HEK293 (cell line): ENCODE measurements around the gene ARHGAP21.

Source experiments
- CTCF ChIA-PET: fragments of 350-600 bp; formaldehyde crosslinking; extraction: SDS; loops from one replicate; lab custom pipeline; 2021; ENCODE audit warnings: antibody characterized with exemption; lab: Yijun Ruan, JAX
- POLR2A ChIA-PET: fragments of 300-600 bp; formaldehyde crosslinking; extraction: SDS; loops from one replicate; lab custom pipeline; 2020; ENCODE audit warnings: antibody characterized with exemption, inconsistent platforms; lab: Yijun Ruan, JAX
- H3K27ac ChIP-seq: fragments of 200-500 bp; sonication (Bioruptor generic); 2 replicates; pipeline ENCODE4 v1.5.1; 2014; ENCODE audit warnings: low read depth, low read length, control low read depth, inconsistent platforms; ENCODE audit errors: extremely low read depth
- H3K36me3 ChIP-seq, 2 experiments: fragments of 200-500 bp in 1 of 2; sonication (Bioruptor generic) in 1 of 2; 1 replicate in 1 of 2; 2 replicates in 1 of 2; pipeline ENCODE4 v1.5.1; 2014 to 2017; ENCODE audit warnings: inconsistent platforms in 2 of 2, low read length in 2 of 2; ENCODE audit not compliant: control insufficient read depth in 2 of 2, insufficient read depth in 1 of 2
- H3K4me1 ChIP-seq: fragments of 200-500 bp; sonication (Bioruptor generic); 2 replicates; pipeline ENCODE4 v1.5.1; 2014; ENCODE audit warnings: mild to moderate bottlenecking, low read length, inconsistent platforms; ENCODE audit not compliant: control insufficient read depth, insufficient read depth
- H3K4me3 ChIP-seq: 2 replicates; pipeline ENCODE4 v1.5.1; 2011; ENCODE audit warnings: low read depth, mild to moderate bottlenecking, control low read depth, low read length, moderate library complexity
- H3K9me3 ChIP-seq: fragments of 200-500 bp; sonication (Bioruptor generic); 2 replicates; pipeline ENCODE4 v1.5.1; 2014; ENCODE audit warnings: low read depth, low read length, inconsistent platforms; ENCODE audit not compliant: control insufficient read depth, insufficient read depth
- GLI4 ChIP-seq: fragments of 450-650 bp; formaldehyde crosslinking; IDR thresholded peaks from 2 replicates; pipeline ENCODE4 v1.5.1; 2016; ENCODE audit warnings: missing biosample characterization, missing genetic modification characterization
- KLF16 ChIP-seq: fragments of 450-650 bp; formaldehyde crosslinking; IDR thresholded peaks from 2 replicates; pipeline ENCODE4 v1.5.1; 2017; ENCODE audit warnings: missing biosample characterization, missing genetic modification characterization
- KLF9 ChIP-seq: fragments of 450-650 bp; formaldehyde crosslinking; IDR thresholded peaks from 2 replicates; pipeline ENCODE4 v1.5.1; 2016; ENCODE audit warnings: missing biosample characterization, missing genetic modification characterization, low read depth
- SCRT2 ChIP-seq: fragments of 450-650 bp; formaldehyde crosslinking; IDR thresholded peaks from 2 replicates; pipeline ENCODE4 v1.5.1; 2016; ENCODE audit warnings: missing biosample characterization, missing genetic modification characterization
- SP2 ChIP-seq: fragments of 450-650 bp; formaldehyde crosslinking; IDR thresholded peaks from 2 replicates; pipeline ENCODE4 v1.5.1; 2016; ENCODE audit warnings: missing biosample characterization, missing genetic modification characterization
- ZFP37 ChIP-seq: fragments of 450-650 bp; formaldehyde crosslinking; IDR thresholded peaks from 2 replicates; pipeline ENCODE4 v1.5.1; 2016; ENCODE audit warnings: missing biosample characterization, missing genetic modification characterization
- ZFP41 ChIP-seq: fragments of 450-650 bp; formaldehyde crosslinking; IDR thresholded peaks from 2 replicates; pipeline ENCODE4 v1.5.1; 2016; ENCODE audit warnings: missing biosample characterization, missing genetic modification characterization, borderline replicate concordance
- ZNF121 ChIP-seq: fragments of 450-650 bp; formaldehyde crosslinking; IDR thresholded peaks from 2 replicates; pipeline ENCODE4 v1.5.1; 2016; ENCODE audit warnings: missing biosample characterization, missing genetic modification characterization
- ZNF140 ChIP-seq: fragments of 450-650 bp; formaldehyde crosslinking; IDR thresholded peaks from 2 replicates; pipeline ENCODE4 v1.5.1; 2016; ENCODE audit warnings: missing biosample characterization, missing genetic modification characterization
- ZNF157 ChIP-seq: fragments of 450-650 bp; formaldehyde crosslinking; IDR thresholded peaks from 2 replicates; pipeline ENCODE4 v1.5.1; 2016; ENCODE audit warnings: missing biosample characterization, missing genetic modification characterization
- ZNF184 ChIP-seq: fragments of 450-650 bp; IDR thresholded peaks from 2 replicates; pipeline ENCODE4 v1.5.1; 2018; ENCODE audit warnings: missing biosample characterization, mild to moderate bottlenecking, missing genetic modification characterization
- ZNF280C ChIP-seq: fragments of 450-650 bp; formaldehyde crosslinking; IDR thresholded peaks from 2 replicates; pipeline ENCODE4 v1.5.1; 2016; ENCODE audit warnings: missing biosample characterization, missing genetic modification characterization
- ZNF354C ChIP-seq: fragments of 450-650 bp; formaldehyde crosslinking; IDR thresholded peaks from 2 replicates; pipeline ENCODE4 v1.5.1; 2016; ENCODE audit warnings: missing biosample characterization, missing genetic modification characterization, low read depth, borderline replicate concordance
- ZNF37A ChIP-seq: fragments of 450-650 bp; IDR thresholded peaks from 2 replicates; pipeline ENCODE4 v1.5.1; 2018; ENCODE audit warnings: missing biosample characterization, missing genetic modification characterization
- ZNF521 ChIP-seq: fragments of 450-650 bp; formaldehyde crosslinking; IDR thresholded peaks from 2 replicates; pipeline ENCODE4 v1.5.1; 2017; ENCODE audit warnings: missing biosample characterization, mild to moderate bottlenecking, missing genetic modification characterization
- ZNF529 ChIP-seq: fragments of 450-650 bp; formaldehyde crosslinking; IDR thresholded peaks from 2 replicates; pipeline ENCODE4 v1.5.1; 2017; ENCODE audit warnings: missing genetic modification characterization, missing biosample characterization; ENCODE audit not compliant: insufficient replicate concordance
- ZNF555 ChIP-seq: fragments of 450-650 bp; formaldehyde crosslinking; conservative IDR thresholded peaks from 2 replicates; pipeline ENCODE4 v1.5.1; 2017; ENCODE audit warnings: missing biosample characterization, mild to moderate bottlenecking, missing genetic modification characterization, inconsistent platforms
- ZNF560 ChIP-seq: fragments of 450-650 bp; formaldehyde crosslinking; IDR thresholded peaks from 2 replicates; pipeline ENCODE4 v1.5.1; 2017; ENCODE audit warnings: missing biosample characterization, missing genetic modification characterization, borderline replicate concordance
- ZNF596 ChIP-seq: fragments of 450-650 bp; IDR thresholded peaks from 2 replicates; pipeline ENCODE4 v1.5.0; 2018; ENCODE audit warnings: missing biosample characterization, mild to moderate bottlenecking, missing genetic modification characterization, moderate library complexity
- ZNF624 ChIP-seq: fragments of 450-650 bp; formaldehyde crosslinking; IDR thresholded peaks from 2 replicates; pipeline ENCODE4 v1.5.1; 2017; ENCODE audit warnings: missing biosample characterization, missing genetic modification characterization
- ZNF747 ChIP-seq: fragments of 450-650 bp; formaldehyde crosslinking; IDR thresholded peaks from 2 replicates; pipeline ENCODE4 v1.5.1; 2016; ENCODE audit warnings: missing biosample characterization, missing genetic modification characterization
- ZSCAN16 ChIP-seq: fragments of 450-650 bp; formaldehyde crosslinking; IDR thresholded peaks from 2 replicates; pipeline ENCODE4 v1.5.1; 2016; ENCODE audit warnings: missing biosample characterization, missing genetic modification characterization
- ZSCAN30 ChIP-seq: fragments of 450-650 bp; IDR thresholded peaks from 2 replicates; pipeline ENCODE4 v1.5.1; 2018; ENCODE audit warnings: missing biosample characterization, mild to moderate bottlenecking, missing genetic modification characterization, moderate library complexity
- TF ChIP-seq, protein P1 (sequence below): fragments of 450-650 bp; formaldehyde crosslinking; IDR thresholded peaks from 2 replicates; pipeline ENCODE4 v1.5.1; 2016; ENCODE audit warnings: missing biosample characterization, missing genetic modification characterization
- TF ChIP-seq, protein P2 (sequence below): fragments of 450-650 bp; formaldehyde crosslinking; IDR thresholded peaks from 2 replicates; pipeline ENCODE4 v1.5.1; 2017; ENCODE audit warnings: missing biosample characterization, missing genetic modification characterization
- TF ChIP-seq, protein P3 (sequence below): fragments of 450-650 bp; formaldehyde crosslinking; IDR thresholded peaks from 2 replicates; pipeline ENCODE4 v1.5.1; 2016; ENCODE audit warnings: missing biosample characterization, missing genetic modification characterization

The ARHGAP21 gene

GRCh38 chr10:24639124-24639523 lies 84.6 kb downstream of the ARHGAP21 start:
- ChIA-PET CTCF (no interaction called here), POLR2A (no interaction called here)
- H3K4me1 ChIP-seq, result no peaks in the 10 kb centered on the region; the same call in 1 of the 2 replicates
- no peak for TF ChIP-seq ZNF184
- TF ChIP-seq ZNF747 (tag by site-specific recombination), result no peak
- TF ChIP-seq ZSCAN30, result no peak
- no peak for TF ChIP-seq ZNF624 (tag by site-specific recombination)
- TF ChIP-seq, protein P1, sequence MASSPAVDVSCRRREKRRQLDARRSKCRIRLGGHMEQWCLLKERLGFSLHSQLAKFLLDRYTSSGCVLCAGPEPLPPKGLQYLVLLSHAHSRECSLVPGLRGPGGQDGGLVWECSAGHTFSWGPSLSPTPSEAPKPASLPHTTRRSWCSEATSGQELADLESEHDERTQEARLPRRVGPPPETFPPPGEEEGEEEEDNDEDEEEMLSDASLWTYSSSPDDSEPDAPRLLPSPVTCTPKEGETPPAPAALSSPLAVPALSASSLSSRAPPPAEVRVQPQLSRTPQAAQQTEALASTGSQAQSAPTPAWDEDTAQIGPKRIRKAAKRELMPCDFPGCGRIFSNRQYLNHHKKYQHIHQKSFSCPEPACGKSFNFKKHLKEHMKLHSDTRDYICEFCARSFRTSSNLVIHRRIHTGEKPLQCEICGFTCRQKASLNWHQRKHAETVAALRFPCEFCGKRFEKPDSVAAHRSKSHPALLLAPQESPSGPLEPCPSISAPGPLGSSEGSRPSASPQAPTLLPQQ, result no peak
- TF ChIP-seq ZNF529 (tag by site-specific recombination), result no peak
- no peak for TF ChIP-seq KLF16
- no peak for TF ChIP-seq GLI4 (tag by site-specific recombination)
- TF ChIP-seq ZNF596 (tag by site-specific recombination), result no peak
- no peak for TF ChIP-seq ZNF354C
- H3K27ac ChIP-seq, result no peak overlapping the region
- no peaks in the 10 kb centered on the region for H3K36me3 ChIP-seq
- no peak overlapping the region for H3K4me3 ChIP-seq
- H3K9me3 ChIP-seq, result no peaks in the 10 kb centered on the region

DNA sequence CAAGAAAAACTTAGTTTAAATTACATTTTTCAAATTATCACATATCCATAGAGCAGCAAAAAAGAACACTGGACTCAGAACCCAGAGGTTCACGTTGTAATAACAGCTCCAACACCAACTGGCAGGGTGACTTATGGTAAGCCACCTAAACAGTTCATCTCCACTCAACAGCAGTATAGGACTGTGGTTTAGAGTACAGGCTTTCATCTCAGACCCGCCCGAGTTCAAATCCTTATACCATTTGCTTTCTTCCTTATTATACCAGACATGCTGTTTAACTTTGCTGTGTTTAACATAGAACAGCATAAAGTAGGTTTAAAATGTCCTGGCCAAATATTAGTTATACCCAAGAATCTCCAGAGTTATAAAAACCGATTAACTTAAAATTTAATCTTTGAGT lies 97.9 kb downstream of the ARHGAP21 start:
- POLR2A ChIA-PET, result no interaction called here

More for the DNA sequence above, 97.9 kb downstream of the ARHGAP21 start:
- Histone ChIP-seq H3K4me3 (no peak overlapping the region), H3K27ac (no peak overlapping the region), H3K36me3 (peaks cover 6 to 7% of the 10 kb centered on the region in 2 experiments; a peak in 1 of 3 replicates), H3K9me3 (no peaks in the 10 kb centered on the region), H3K4me1 (peaks cover 3% of the 10 kb centered on the region; the same call in 1 of the 2 replicates)
- CTCF ChIA-PET, result interaction anchor here (1.0 kb wide), 1 partner anchor 8 kb away, joined by 5 read pairs; no protein-coding TSS in a partner anchor
- TF ChIP-seq ZNF121 (tag by site-specific recombination), result no peak
- no peak for TF ChIP-seq ZNF157 (tag by site-specific recombination)
- TF ChIP-seq ZNF521 (tag by site-specific recombination), result no peak
- TF ChIP-seq ZFP37, result no peak
- TF ChIP-seq ZNF560 (tag by site-specific recombination), result no peak
- no peak for TF ChIP-seq ZNF140
- no peak for TF ChIP-seq ZSCAN16 (tag by site-specific recombination)
- no peak for TF ChIP-seq KLF16
- TF ChIP-seq SP2 (tag by site-specific recombination), result no peak
- TF ChIP-seq, protein P2, sequence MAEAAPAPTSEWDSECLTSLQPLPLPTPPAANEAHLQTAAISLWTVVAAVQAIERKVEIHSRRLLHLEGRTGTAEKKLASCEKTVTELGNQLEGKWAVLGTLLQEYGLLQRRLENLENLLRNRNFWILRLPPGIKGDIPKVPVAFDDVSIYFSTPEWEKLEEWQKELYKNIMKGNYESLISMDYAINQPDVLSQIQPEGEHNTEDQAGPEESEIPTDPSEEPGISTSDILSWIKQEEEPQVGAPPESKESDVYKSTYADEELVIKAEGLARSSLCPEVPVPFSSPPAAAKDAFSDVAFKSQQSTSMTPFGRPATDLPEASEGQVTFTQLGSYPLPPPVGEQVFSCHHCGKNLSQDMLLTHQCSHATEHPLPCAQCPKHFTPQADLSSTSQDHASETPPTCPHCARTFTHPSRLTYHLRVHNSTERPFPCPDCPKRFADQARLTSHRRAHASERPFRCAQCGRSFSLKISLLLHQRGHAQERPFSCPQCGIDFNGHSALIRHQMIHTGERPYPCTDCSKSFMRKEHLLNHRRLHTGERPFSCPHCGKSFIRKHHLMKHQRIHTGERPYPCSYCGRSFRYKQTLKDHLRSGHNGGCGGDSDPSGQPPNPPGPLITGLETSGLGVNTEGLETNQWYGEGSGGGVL (tag by site-specific recombination), result no peak
- no peak for TF ChIP-seq SCRT2 (tag by site-specific recombination)
- TF ChIP-seq, protein P3, sequence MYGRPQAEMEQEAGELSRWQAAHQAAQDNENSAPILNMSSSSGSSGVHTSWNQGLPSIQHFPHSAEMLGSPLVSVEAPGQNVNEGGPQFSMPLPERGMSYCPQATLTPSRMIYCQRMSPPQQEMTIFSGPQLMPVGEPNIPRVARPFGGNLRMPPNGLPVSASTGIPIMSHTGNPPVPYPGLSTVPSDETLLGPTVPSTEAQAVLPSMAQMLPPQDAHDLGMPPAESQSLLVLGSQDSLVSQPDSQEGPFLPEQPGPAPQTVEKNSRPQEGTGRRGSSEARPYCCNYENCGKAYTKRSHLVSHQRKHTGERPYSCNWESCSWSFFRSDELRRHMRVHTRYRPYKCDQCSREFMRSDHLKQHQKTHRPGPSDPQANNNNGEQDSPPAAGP, result no peak
- TF ChIP-seq KLF9, result no peak
- no peak for TF ChIP-seq ZNF555
- TF ChIP-seq ZFP41 (tag by site-specific recombination), result no peak
- TF ChIP-seq ZNF37A (tag by site-specific recombination), result no peak
- TF ChIP-seq ZNF280C (tag by site-specific recombination), result no peak
- TF ChIP-seq, all 188 proteins: peak for 0
